Neural progenitor cell (in vitro differentiated cells): ENCODE measurements around the gene CABP4. TPM values are rescaled to one million over a fixed set of nuclear protein-coding genes. Genes with fewer than 3 reads are reported as not detected.

ENCODE experiments used
- DNase-seq: peaks from one replicate; pipeline ENCODE4 v3.0.0-alpha.2; 2016; ENCODE audit warnings: low spot score
- H2AFZ ChIP-seq: fragments of 200-600 bp; sonication (generic); replicated peaks from 2 replicates; pipeline ENCODE4 v1.6.1; 2016; ENCODE audit warnings: antibody characterized with exemption
- H3F3A ChIP-seq: fragments of 200-600 bp; sonication (generic); 2 replicates; pipeline ENCODE4 v1.6.1; 2016; ENCODE audit warnings: antibody characterized with exemption, low read depth
- H3K27ac ChIP-seq: fragments of 200-600 bp; sonication (generic); 2 replicates; pipeline ENCODE4 v1.5.1; 2016; ENCODE audit warnings: mild to moderate bottlenecking
- H3K27me3 ChIP-seq: fragments of 200-600 bp; sonication (generic); 2 replicates; pipeline ENCODE4 v1.6.1; 2016; ENCODE audit warnings: mild to moderate bottlenecking, moderate library complexity
- H3K36me3 ChIP-seq: fragments of 200-600 bp; sonication (generic); 2 replicates; pipeline ENCODE4 v1.5.1; 2016
- H3K4me1 ChIP-seq: fragments of 200-600 bp; sonication (generic); 2 replicates; pipeline ENCODE4 v1.6.1; 2016; ENCODE audit warnings: mixed run types
- H3K4me2 ChIP-seq: fragments of 200-600 bp; sonication (generic); 2 replicates; pipeline ENCODE4 v1.6.1; 2016
- H3K4me3 ChIP-seq: fragments of 200-600 bp; sonication (generic); 2 replicates; pipeline ENCODE4 v1.5.1; 2016
- H3K79me2 ChIP-seq: fragments of 200-600 bp; sonication (generic); 2 replicates; pipeline ENCODE4 v1.6.1; 2016; ENCODE audit warnings: low read depth
- H3K9ac ChIP-seq: fragments of 200-600 bp; sonication (generic); 2 replicates; pipeline ENCODE4 v1.6.1; 2016
- H3K9me3 ChIP-seq: fragments of 200-600 bp; sonication (generic); 2 replicates; pipeline ENCODE4 v1.5.1; 2016; ENCODE audit warnings: low read depth
- H4K20me1 ChIP-seq: fragments of 200-600 bp; sonication (generic); 2 replicates; pipeline ENCODE4 v1.6.1; 2016; ENCODE audit warnings: low read depth
- H3K27ac Mint-ChIP-seq: 3 replicates; pipeline ENCODE4 v1.8.0; 2021; ENCODE audit warnings: mixed read lengths
- H3K27me3 Mint-ChIP-seq: 2 replicates; pipeline ENCODE4 v1.8.0; 2022; ENCODE audit warnings: low read depth, mild to moderate bottlenecking, inconsistent platforms, moderate library complexity, mixed read lengths; ENCODE audit not compliant: insufficient read depth
- H3K36me3 Mint-ChIP-seq: 3 replicates; pipeline ENCODE4 v1.8.0; 2021; ENCODE audit warnings: mixed read lengths
- H3K4me1 Mint-ChIP-seq: 3 replicates; pipeline ENCODE4 v1.8.0; 2021; ENCODE audit warnings: mixed read lengths
- H3K4me3 Mint-ChIP-seq: 3 replicates; pipeline ENCODE4 v1.8.0; 2021; ENCODE audit warnings: mild to moderate bottlenecking, moderate library complexity, mixed read lengths
- H3K9me3 Mint-ChIP-seq: 3 replicates; pipeline ENCODE4 v1.8.0; 2020; ENCODE audit warnings: mixed read lengths
- CTCF ChIP-seq: fragments of 200-600 bp; sonication (generic); IDR thresholded peaks from 2 replicates; pipeline ENCODE4 v1.5.1; 2017; ENCODE audit warnings: antibody characterized with exemption, mild to moderate bottlenecking
- EZH2 ChIP-seq: fragments of 200-600 bp; sonication (generic); IDR thresholded peaks from 2 replicates; pipeline ENCODE4 v1.6.1; 2017; ENCODE audit warnings: antibody characterized with exemption, mild to moderate bottlenecking, moderate library complexity
- EZH2phosphoT487 ChIP-seq: fragments of 200-600 bp; sonication (generic); IDR thresholded peaks from 2 replicates; pipeline ENCODE4 v1.6.1; 2017; ENCODE audit warnings: antibody characterized with exemption
- total RNA-seq: library from RNA; depleted of rRNA; stranded (reverse); fragments of >200 nt; gene quantifications from 2 replicates; pipeline ENCODE4 v1.2.3, GENCODE V29; 2015; ENCODE audit warnings: low replicate concordance

The CABP4 gene
- total RNA-seq, 1 donor from 2014 or later: not detected

GRCh38 chr11:67495234-67496005 is 40.3 kb downstream of the CABP4 start:
- no peak for DNase-seq
- no peak overlapping the region for H3K27ac Mint-ChIP-seq
- no peak overlapping the region for H3K4me2 ChIP-seq
- TF ChIP-seq EZH2phosphoT487 (no peak), EZH2 (no peak), CTCF (no peak)
- no peak overlapping the region for H2AFZ ChIP-seq
- H3K4me1 Mint-ChIP-seq: peaks cover 2% of the 10 kb centered on the region
- H3K9ac ChIP-seq: no peak overlapping the region
- H3K79me2 ChIP-seq: no peaks in the 10 kb centered on the region
- H3K4me3 Mint-ChIP-seq: no peak overlapping the region
- no peaks in the 10 kb centered on the region for H4K20me1 ChIP-seq
- H3K9me3 ChIP-seq: no peaks in the 10 kb centered on the region
- no peaks in the 10 kb centered on the region for H3K27me3 ChIP-seq
- no peaks in the 10 kb centered on the region for H3K4me1 ChIP-seq
- H3K9me3 Mint-ChIP-seq: no peaks in the 10 kb centered on the region
- no peaks in the 10 kb centered on the region for H3K27me3 Mint-ChIP-seq
- H3K36me3 Mint-ChIP-seq: peaks cover 6% of the 10 kb centered on the region
- H3F3A ChIP-seq: no peaks in the 10 kb centered on the region
- H3K27ac ChIP-seq: no peak overlapping the region
- H3K4me3 ChIP-seq: no peak overlapping the region
- no peaks in the 10 kb centered on the region for H3K36me3 ChIP-seq

GRCh38 chr11:67496113-67496512 is 41.0 kb downstream of the CABP4 start:
- no peak overlapping the region for H2AFZ ChIP-seq
- H3K36me3 ChIP-seq: no peaks in the 10 kb centered on the region
- no peak for TF ChIP-seq EZH2phosphoT487
- no peak for TF ChIP-seq CTCF
- TF ChIP-seq EZH2: no peak
- H3K79me2 ChIP-seq: no peaks in the 10 kb centered on the region
- DNase-seq: no peak
- no peaks in the 10 kb centered on the region for H3K4me1 ChIP-seq
- H3K4me3 Mint-ChIP-seq: no peak overlapping the region
- no peak overlapping the region for H3K27ac Mint-ChIP-seq
- H3K4me3 ChIP-seq: no peak overlapping the region
- H3K36me3 Mint-ChIP-seq: peaks cover 10% of the 10 kb centered on the region
- H3F3A ChIP-seq: no peaks in the 10 kb centered on the region
- no peak overlapping the region for H3K4me2 ChIP-seq
- no peaks in the 10 kb centered on the region for H3K27me3 ChIP-seq
- no peak overlapping the region for H3K27ac ChIP-seq
- H3K9me3 Mint-ChIP-seq: no peaks in the 10 kb centered on the region
- no peak overlapping the region for H3K9ac ChIP-seq
- H3K27me3 Mint-ChIP-seq: no peaks in the 10 kb centered on the region
- peaks cover under 1% of the 10 kb centered on the region for H3K4me1 Mint-ChIP-seq
- no peaks in the 10 kb centered on the region for H3K9me3 ChIP-seq
- H4K20me1 ChIP-seq: no peaks in the 10 kb centered on the region

GRCh38 chr11:67497656-67498291 is 42.6 kb downstream of the CABP4 start:
- Histone ChIP-seq H2AFZ (no peak overlapping the region), H3K4me1 (no peaks in the 10 kb centered on the region), H3K9ac (no peak overlapping the region), H3K4me2 (no peak overlapping the region), H4K20me1 (peaks cover 9% of the 10 kb centered on the region), H3K79me2 (no peaks in the 10 kb centered on the region), H3K36me3 (no peaks in the 10 kb centered on the region), H3K27me3 (peaks cover under 1% of the 10 kb centered on the region), H3K4me3 (no peak overlapping the region), H3K27ac (no peak overlapping the region), H3F3A (no peaks in the 10 kb centered on the region), H3K9me3 (no peaks in the 10 kb centered on the region)
- H3K36me3 Mint-ChIP-seq: peaks cover 12% of the 10 kb centered on the region
- no peak overlapping the region for H3K27ac Mint-ChIP-seq
- TF ChIP-seq EZH2: no peak
- TF ChIP-seq EZH2phosphoT487: no peak
- TF ChIP-seq CTCF: no peak
- H3K4me1 Mint-ChIP-seq: peaks cover under 1% of the 10 kb centered on the region
- H3K4me3 Mint-ChIP-seq: no peak overlapping the region
- no peak for DNase-seq
- H3K9me3 Mint-ChIP-seq: no peaks in the 10 kb centered on the region
- no peaks in the 10 kb centered on the region for H3K27me3 Mint-ChIP-seq
